NCI-H1092 treated with DMSO at 0.1 percent for 48 hours (cell line): Measurements from ENCODE around the gene GAGE12J.
"Not testable (repeated sequence)": the region's sequence is repeated elsewhere in the genome, so short reads cannot be mapped to it uniquely, and the experiment has no call there.

Source experiments
- DNase-seq: peaks from one replicate; lab custom pipeline; 2025; lab: John Stamatoyannopoulos, UW

Gene GAGE12J

DNA sequence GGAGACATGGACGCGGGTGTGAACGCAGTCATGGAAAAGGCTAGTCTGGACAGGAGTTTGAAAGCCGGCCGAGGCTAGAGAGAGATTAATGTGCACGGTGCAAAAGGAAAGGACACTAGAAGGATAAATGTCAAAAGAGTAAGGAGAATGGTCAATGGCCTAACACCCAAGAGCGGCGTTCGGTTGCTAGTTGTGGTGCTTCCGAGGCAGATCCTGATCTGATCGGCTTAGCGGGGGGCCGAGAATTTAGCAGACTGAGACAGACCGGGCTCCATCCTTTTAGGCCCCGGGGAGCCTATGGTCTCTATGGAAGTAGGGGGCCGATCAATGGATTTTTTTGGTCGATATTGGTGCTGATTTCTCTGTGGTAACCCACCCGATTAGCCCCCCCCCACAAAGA lies 11.5 kb upstream of the GAGE12J start:
- DNase-seq, result no peak

DNA sequence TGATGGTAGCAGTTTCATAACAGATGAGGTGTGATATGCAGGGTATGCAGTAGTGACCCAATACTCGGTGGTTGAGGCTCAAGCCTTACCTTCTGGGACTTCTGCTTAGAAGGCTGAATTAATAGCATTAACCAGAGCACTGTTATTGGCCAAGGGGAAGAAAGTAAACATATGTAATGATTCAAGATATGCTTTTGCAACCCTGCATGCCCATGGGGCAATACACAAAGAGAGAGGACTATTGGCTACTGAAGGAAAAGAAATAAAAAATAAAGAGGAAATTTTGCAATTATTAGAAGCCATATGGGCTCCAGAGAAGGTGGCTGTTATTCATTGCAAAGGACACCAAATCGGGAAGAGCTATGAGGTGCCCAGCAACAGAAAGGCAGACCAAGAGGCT lies 9.7 kb upstream of the GAGE12J start:
- no peak for DNase-seq

- no peak for DNase-seq
Observed at GRCh38 chrX:49316085-49316484, 5.8 kb upstream of the GAGE12J start.

DNA sequence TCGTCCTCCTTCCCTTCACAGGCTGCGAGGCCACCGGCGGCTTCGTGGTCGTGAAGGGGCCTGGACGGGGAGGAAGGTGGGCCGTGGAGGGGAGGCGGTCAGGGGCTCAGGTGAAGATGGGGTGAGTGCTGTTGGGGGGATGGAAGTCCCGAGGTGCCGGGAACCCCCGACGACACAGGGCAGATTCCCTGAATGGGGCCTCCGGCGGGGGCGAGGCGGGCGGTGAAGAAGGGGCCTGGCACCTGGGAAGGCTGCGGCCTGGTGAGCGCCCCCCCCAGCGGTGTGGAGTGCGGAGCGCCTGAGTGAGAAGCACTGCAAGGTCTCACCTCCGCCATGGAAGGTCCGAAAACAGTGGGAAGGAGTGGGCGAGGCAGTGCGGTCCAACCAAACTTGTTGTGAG lies 429 bp downstream of the GAGE12J start:
- DNase-seq, result not testable (repeated sequence)

DNA sequence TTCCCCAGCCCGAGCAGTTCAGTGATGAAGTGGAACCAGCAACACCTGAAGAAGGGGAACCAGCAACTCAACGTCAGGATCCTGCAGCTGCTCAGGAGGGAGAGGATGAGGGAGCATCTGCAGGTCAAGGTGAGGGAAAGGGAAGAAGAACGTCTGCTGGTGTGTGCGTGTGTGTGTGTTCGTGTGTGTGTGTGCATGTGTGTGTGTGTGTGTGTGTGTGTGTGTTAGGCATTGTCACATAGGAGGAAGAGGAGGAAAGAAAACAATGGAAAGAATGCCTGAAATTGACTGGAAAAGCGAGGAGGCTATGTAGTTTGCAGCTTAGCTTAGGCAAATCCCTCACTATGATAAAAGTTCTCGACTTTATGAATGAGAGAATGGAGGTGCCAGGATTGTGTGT lies 1.9 kb downstream of the GAGE12J start:
- DNase-seq, result not testable (repeated sequence)

DNA sequence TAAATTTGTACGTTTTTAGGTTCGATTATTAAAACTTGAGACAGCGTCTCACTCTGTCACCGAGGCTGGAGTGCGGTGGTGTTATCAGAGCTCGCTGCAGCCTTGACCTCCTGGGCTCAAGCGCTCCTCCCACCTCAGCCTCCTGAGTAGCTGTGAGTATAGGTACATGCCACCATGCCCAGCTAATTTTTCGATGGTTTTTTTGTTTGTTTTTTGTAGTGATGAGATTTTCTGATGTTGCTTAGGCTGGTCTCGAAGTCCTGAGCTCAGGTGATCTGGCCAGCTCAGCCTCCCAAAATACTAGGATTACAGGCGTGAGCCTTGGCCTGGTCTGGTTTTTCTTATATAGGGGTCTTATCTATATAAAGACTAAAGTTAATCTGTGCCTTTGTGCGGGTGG lies 8.6 kb downstream of the GAGE12J start:
- DNase-seq, result not testable (repeated sequence)

- DNase-seq, result not testable (repeated sequence)
Observed at GRCh38 chrX:49331282-49331681, 9.4 kb downstream of the GAGE12J start, which contains the start of gene GAGE13. GAGE13 (plus strand) TSS chrX:49331582; CDS start chrX:49332738, 1,156 bp downstream.

DNA sequence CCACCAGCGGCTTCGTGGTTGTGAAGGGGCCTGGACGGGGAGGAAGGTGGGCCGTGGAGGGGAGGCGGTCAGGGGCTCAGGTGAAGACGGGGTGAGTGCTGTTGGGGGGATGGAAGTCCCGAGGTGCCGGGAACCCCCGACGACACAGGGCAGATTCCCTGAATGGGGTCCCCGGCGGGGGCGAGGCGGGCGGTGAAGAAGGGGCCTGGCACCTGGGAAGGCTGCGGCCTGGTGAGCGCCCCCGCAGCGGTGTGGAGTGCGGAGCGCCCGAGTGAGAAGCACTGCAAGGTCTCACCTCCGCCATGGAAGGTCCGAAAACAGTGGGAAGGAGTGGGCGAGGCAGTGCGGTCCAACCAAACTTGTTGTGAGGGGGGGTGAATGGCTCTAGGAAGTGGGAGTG lies 10.0 kb downstream of the GAGE12J start:
- DNase-seq, result not testable (repeated sequence)

DNA sequence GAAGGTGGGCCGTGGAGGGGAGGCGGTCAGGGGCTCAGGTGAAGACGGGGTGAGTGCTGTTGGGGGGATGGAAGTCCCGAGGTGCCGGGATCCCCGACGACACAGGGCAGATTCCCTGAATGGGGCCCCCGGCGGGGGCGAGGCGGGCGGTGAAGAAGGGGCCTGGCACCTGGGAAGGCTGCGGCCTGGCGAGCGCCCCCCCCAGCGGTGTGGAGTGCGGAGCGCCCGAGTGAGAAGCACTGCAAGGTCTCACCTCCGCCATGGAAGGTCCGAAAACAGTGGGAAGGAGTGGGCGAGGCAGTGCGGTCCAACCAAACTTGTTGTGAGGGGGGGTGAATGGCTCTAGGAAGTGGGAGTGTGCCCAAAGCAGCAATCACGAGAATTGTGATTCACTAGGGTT lies 19.6 kb downstream of the GAGE12J start:
- not testable (repeated sequence) for DNase-seq

DNA sequence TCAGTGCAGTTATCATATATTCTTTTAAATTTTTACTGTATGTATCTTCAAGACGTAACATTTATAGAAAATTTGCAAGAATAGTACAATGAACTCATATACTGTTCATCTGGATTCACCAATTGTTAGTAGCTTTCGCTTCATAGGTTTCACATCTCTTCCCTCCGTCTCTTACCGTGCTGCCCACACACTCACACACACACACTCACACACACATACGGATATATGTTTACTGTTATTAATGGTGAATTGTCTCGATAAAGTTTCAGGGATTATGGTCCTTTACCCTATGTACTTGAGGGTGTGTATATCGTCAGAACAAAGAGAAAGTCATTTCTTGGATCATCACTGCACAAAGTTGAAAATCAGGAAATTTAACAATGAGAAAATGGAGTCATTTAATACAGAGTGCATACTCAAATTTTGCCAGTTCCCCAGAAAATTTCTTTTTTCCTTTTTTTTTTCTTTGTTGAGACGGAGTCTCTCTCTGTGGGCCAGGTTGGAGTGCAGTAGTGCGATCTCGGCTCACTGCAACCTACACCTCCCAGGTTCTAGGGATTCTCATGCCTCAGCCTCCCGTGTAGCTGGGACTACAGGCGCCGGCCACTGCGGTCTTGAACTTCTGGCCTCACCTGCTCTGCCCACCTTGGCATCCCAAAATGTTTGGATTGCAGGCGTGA lies 22.8 kb downstream of the GAGE12J start:
- DNase-seq, result not testable (repeated sequence)

DNA sequence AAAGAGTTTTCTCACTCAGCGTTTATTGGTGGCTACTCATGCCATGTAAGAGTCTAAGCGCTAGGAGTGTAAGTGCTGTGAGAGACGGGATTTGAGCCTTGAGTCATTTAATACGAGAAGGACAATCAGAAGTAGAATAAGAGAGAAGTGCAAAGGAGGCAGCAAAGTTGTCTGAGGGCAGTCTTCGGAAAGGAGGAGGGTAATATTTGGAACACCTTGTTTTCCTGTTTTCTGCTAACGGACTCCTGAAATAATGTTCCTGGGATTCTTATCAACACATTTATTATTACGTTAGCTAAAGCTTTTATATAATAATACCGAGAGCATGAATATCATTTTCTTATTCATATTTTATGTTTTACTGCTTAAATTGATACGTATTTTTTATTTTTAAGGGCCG lies 23.6 kb downstream of the GAGE12J start:
- not testable (repeated sequence) for DNase-seq

DNA sequence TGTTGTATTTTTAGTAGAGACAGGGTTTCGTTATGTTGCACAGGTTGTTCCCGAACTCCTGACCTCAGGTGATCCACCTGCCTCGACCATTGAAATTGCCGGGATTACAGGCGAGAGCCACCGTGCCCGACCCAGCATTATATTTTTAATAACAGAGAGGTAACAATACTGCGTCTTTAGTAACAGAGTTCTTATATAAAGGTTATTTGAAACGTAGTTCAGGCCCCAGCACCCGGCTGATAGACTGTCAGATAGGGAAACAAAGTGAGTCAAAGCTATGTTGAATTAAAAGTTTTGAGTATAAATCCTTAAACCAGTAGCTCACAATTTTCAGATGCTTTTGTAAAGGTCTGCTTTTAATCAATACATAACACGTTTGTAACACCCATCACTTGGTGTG lies 24.3 kb downstream of the GAGE12J start:
- not testable (repeated sequence) for DNase-seq
